Upper lobe of right lung (tissue), 1 donor: ENCODE data around the gene FMN1. TPM values are rescaled to one million over a fixed set of nuclear protein-coding genes. Genes with fewer than 3 reads are reported as not detected.
A peak's percentile ranks its signal among the peaks of the same experiment; 100 is the strongest.

Experiments
- ATAC-seq: fragments of 200-7000 bp; cut with Tn5 transposase; one replicate; pipeline ENCODE4 v1.9.1; 2020; ENCODE audit warnings: mild to moderate bottlenecking, moderate library complexity
- DNase-seq: peaks from one replicate; pipeline ENCODE4 v3.0.0-alpha.2; 2020
- H3K27ac ChIP-seq: fragments of 200-600 bp; one replicate; pipeline ENCODE4 v1.8.0; 2022
- H3K27me3 ChIP-seq: fragments of 200-600 bp; one replicate; pipeline ENCODE4 v1.8.0; 2022; ENCODE audit warnings: mild to moderate bottlenecking
- H3K36me3 ChIP-seq: fragments of 200-600 bp; one replicate; pipeline ENCODE4 v1.8.0; 2022
- H3K4me1 ChIP-seq: fragments of 200-600 bp; one replicate; pipeline ENCODE4 v1.8.0; 2022
- H3K4me3 ChIP-seq: fragments of 200-600 bp; one replicate; pipeline ENCODE4 v1.8.0; 2022; ENCODE audit warnings: mild to moderate bottlenecking
- H3K9me3 ChIP-seq: fragments of 200-600 bp; one replicate; pipeline ENCODE4 v1.8.0; 2022
- intact Hi-C: fragments of 100-400 bp; cut with DNase I; formaldehyde crosslinking; loops from one replicate; pipeline ENCODE4 v1.11.0; 2022
- total RNA-seq: library from RNA; stranded (reverse); fragmentation: NEBNext Ultra II Directional; extraction: Animal tissue kit (Norgen Biotek cat#: 25700); gene quantifications from one replicate; pipeline ENCODE4 v1.2.1, GENCODE V29; 2021
- TF ChIP-seq, protein P1 (sequence below): fragments of 200-600 bp; IDR thresholded peaks from one replicate; pipeline ENCODE4 v1.8.0; 2022; ENCODE audit warnings: antibody characterized with exemption
- donor health status: DM: no; HTN: yes; CAD: no; lungs with severe emphysema.

The FMN1 gene
- total RNA-seq, 1 donor from 2014 or later = 33.5 TPM

DNA sequence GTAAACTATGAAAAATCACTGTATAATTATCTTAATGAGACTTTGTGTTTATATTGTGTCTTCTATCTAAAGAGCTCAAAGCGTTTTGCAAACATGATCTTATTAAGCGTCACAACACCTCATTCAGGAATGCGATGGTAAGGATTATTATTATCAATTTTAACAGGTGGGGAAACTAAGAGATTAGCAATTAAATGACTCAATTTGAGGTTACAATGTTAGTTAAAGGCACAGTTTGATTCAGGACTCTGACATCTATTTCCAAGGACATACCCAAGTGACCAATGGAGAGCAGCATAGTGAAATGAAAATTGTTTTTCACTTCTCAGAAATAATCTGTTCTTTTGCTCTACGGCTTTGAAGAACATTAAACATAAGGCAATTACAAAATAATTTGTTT, 74.6 kb downstream of the FMN1 start:
- H3K4me3 ChIP-seq = no peak overlapping the region
- no peak overlapping the region for H3K27ac ChIP-seq
- no peak for DNase-seq
- TF ChIP-seq, protein P1, sequence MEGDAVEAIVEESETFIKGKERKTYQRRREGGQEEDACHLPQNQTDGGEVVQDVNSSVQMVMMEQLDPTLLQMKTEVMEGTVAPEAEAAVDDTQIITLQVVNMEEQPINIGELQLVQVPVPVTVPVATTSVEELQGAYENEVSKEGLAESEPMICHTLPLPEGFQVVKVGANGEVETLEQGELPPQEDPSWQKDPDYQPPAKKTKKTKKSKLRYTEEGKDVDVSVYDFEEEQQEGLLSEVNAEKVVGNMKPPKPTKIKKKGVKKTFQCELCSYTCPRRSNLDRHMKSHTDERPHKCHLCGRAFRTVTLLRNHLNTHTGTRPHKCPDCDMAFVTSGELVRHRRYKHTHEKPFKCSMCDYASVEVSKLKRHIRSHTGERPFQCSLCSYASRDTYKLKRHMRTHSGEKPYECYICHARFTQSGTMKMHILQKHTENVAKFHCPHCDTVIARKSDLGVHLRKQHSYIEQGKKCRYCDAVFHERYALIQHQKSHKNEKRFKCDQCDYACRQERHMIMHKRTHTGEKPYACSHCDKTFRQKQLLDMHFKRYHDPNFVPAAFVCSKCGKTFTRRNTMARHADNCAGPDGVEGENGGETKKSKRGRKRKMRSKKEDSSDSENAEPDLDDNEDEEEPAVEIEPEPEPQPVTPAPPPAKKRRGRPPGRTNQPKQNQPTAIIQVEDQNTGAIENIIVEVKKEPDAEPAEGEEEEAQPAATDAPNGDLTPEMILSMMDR = no peak
- intact Hi-C loops = no loop called here
- H3K36me3 ChIP-seq = no peaks in the 10 kb centered on the region
- no peaks in the 10 kb centered on the region for H3K9me3 ChIP-seq
- no peak for ATAC-seq
- H3K27me3 ChIP-seq = no peaks in the 10 kb centered on the region
- H3K4me1 ChIP-seq = peaks cover 7% of the 10 kb centered on the region

DNA sequence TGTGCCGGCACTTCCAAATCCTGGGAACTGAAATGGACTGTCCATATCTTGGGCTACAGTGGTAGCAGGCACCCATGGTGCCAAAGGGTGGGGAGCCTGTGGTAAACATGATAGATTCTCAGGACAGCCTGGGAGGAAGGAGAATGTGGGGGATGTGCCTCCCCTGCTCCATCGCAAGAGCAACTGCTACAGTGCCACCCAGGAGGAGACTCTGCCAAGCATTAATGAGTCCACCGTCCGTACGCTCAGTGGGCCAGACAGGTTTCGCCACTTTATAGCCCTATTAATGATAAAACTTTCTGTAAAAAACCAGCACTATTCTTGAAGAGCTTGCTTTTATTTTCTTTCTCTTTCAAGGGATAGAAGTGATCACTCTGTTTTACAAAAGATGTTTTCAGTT, 75.2 kb downstream of the FMN1 start:
- TF ChIP-seq, protein P1 = no peak
- intact Hi-C loops = no loop called here
- no peak overlapping the region for H3K4me3 ChIP-seq

DNA sequence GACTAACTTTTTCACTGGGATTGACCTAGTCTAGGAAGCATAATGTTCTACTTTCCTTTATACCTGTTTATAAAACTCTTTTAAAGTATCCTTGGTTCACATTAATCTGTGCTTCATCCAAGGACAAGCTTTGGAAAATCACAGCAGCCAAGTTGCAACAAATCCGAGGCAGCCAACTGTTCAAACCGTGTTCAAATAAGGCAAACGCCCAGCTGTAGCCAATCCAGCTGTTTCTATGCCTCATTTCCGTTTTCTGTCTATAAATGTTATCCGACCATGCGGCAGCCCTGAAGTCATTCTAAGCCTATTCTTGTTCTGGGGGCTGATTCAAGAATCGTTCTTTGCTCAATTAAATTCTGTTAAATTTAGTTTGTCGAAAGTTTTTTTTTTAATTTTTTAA, 78.3 kb downstream of the FMN1 start:
- DNase-seq (no peak), ATAC-seq (no peak)
- H3K4me1 ChIP-seq = peaks cover 9% of the 10 kb centered on the region
- no peak overlapping the region for H3K27ac ChIP-seq
- H3K27me3 ChIP-seq = no peaks in the 10 kb centered on the region
- TF ChIP-seq, protein P1 = no peak
- no peak overlapping the region for H3K4me3 ChIP-seq
- no peaks in the 10 kb centered on the region for H3K9me3 ChIP-seq
- no peaks in the 10 kb centered on the region for H3K36me3 ChIP-seq
- intact Hi-C loops = no loop called here

More for the DNA sequence above, 75.2 kb downstream of the FMN1 start:
- no peaks in the 10 kb centered on the region for H3K9me3 ChIP-seq
- H3K27me3 ChIP-seq = no peaks in the 10 kb centered on the region
- H3K36me3 ChIP-seq = no peaks in the 10 kb centered on the region
- no peak for DNase-seq
- peaks cover 9% of the 10 kb centered on the region for H3K4me1 ChIP-seq
- no peak overlapping the region for H3K27ac ChIP-seq
- peak; percentile 26 for ATAC-seq

DNA sequence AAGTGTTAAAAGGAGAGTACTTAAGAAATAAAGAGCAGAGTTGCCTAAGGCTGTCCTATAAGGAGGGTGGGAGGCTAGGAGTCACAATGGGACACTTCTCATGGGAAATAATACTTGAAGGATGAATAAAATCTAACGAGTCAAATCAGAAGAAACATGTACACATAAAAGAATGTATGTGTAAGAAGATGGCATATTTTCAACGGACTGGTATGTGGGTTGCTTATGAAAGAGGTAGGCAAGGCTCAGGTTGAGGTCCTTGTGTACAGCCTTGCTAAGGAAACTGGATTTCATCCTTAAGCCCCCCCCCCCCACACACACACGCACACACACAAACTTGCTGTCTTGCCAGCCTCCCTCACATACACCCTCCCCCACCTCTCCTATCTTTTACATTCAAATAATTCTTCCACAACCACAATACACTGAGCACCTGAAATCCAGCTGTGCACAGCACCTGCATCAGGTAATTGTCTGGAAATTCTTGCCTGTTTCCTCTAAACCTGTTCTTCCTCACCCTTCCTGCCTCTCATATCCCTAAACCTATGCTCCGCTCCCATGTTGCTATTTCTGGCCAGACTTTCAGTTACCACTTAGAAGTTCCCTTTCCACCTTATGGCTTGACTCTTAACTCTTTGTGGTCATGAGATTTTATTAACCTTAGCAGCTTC, 79.2 kb downstream of the FMN1 start:
- ATAC-seq (no peak), DNase-seq (no peak)
- Histone ChIP-seq H3K9me3 (no peaks in the 10 kb centered on the region), H3K4me3 (no peak overlapping the region), H3K27me3 (no peaks in the 10 kb centered on the region), H3K36me3 (no peaks in the 10 kb centered on the region), H3K4me1 (peaks cover 9% of the 10 kb centered on the region), H3K27ac (no peak overlapping the region)
- TF ChIP-seq, protein P1 = no peak
- intact Hi-C loops = no loop called here

DNA sequence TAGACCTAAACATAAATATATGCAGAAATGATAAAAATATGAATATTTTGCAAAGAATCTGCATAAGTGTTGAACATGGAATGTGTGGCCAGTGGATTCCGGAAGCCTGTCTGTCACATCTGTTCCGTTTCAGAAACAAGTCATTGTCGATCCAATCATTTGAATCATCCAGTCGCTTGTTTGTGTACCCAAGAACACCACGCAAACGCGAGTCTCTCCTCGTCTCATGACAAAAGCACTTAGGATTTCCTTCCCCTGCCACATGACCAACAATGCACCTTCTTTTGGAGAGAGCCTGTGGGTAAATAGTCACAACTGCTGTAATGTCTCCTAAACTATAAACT, 80.2 kb downstream of the FMN1 start:
- intact Hi-C loops = no loop called here
- TF ChIP-seq, protein P1 = no peak
- H3K4me3 ChIP-seq = no peak overlapping the region
- H3K36me3 ChIP-seq = no peaks in the 10 kb centered on the region
- no peaks in the 10 kb centered on the region for H3K9me3 ChIP-seq
- ATAC-seq = no peak
- no peak for DNase-seq
- H3K4me1 ChIP-seq = peaks cover 9% of the 10 kb centered on the region
- H3K27me3 ChIP-seq = no peaks in the 10 kb centered on the region
- no peak overlapping the region for H3K27ac ChIP-seq
